HG02763 (cell line): Measurements from ENCODE around the gene UTF1.

Experiments
- ATAC-seq: cut with Tn5 transposase; IDR thresholded peaks from one replicate; pipeline ENCODE4 v1.9.1; 2021; ENCODE audit warnings: mild to moderate bottlenecking, moderate library complexity; ENCODE audit not compliant: unreplicated experiment

UTF1 gene

GRCh38 chr10:133196936-133197758 lies 32.9 kb upstream of the UTF1 start:
- no peak for ATAC-seq

- ATAC-seq, result no peak
These were observed 32.2 kb upstream of the UTF1 start for GRCh38 chr10:133197786-133198185.

- no peak for ATAC-seq
These were observed 31.8 kb upstream of the UTF1 start for GRCh38 chr10:133198206-133198605.

DNA sequence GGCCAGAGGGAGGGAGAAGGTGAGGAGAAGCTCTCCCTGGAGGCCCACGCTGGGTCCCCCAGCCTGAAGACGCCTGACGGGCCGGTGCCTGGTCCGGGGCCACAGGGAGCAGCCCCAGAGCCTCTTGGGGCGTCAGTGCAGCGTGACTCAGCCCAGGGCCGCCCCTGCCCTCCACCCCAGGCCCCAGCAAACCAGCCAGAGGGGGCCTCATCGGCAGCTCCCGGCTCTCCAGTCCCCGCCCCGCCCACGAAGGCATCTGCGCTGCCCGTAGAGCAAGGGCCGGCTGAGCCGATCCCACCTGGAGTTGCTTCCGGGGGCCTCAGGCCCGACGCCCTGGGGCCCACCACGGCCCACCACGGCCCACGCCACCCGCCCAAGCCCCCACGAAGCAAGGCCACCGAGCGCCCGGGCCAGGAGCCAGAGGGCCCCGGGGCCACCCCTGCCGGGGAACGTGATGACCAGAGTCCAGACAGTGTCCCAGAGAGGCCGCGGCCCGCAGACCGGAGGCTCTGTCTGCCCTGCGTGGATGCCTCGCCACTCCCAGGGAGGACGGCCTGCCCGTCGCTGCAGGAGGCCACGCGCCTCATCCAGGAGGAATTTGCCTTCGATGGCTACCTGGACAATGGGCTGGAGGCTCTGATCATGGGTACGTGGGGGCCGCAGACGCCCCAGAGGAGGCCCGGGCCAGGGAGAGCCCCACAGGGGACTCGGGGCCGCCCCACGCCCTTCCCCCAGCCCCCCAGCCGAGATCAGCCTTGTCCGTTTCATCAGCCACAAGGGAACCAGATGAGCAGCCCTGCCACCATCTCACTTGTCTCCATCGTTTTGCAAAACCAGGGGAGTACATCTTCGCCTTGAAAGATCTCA lies 31.2 kb upstream of the UTF1 start:
- no peak for ATAC-seq

- no peak for ATAC-seq
These were observed 30.5 kb upstream of the UTF1 start for GRCh38 chr10:133199488-133199885.

GRCh38 chr10:133199992-133200611 lies 29.9 kb upstream of the UTF1 start:
- ATAC-seq, result no peak

DNA sequence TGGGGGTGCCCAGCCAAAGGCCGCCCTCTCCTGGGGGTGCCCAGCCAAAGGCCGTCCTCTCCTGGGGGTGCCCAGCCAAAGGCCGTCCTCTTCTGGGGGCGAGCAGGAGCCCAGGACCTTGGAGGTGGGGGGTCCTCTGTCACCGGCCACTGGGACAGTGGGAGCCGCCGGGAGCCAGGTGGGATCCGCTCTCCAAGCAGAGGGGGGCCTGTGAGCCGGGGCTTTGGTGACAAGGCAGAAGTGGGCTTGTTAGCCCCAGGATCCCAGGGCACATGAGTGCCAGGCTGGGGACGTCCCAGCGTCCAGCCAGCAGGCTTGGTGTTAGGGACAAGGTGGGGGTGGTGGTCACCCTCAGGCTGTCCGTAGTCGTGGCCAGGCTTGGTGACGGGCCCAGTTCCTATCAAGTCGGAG lies 29.4 kb upstream of the UTF1 start:
- no peak for ATAC-seq

- ATAC-seq, result no peak
These were observed 28.7 kb upstream of the UTF1 start for GRCh38 chr10:133201151-133201947.

DNA sequence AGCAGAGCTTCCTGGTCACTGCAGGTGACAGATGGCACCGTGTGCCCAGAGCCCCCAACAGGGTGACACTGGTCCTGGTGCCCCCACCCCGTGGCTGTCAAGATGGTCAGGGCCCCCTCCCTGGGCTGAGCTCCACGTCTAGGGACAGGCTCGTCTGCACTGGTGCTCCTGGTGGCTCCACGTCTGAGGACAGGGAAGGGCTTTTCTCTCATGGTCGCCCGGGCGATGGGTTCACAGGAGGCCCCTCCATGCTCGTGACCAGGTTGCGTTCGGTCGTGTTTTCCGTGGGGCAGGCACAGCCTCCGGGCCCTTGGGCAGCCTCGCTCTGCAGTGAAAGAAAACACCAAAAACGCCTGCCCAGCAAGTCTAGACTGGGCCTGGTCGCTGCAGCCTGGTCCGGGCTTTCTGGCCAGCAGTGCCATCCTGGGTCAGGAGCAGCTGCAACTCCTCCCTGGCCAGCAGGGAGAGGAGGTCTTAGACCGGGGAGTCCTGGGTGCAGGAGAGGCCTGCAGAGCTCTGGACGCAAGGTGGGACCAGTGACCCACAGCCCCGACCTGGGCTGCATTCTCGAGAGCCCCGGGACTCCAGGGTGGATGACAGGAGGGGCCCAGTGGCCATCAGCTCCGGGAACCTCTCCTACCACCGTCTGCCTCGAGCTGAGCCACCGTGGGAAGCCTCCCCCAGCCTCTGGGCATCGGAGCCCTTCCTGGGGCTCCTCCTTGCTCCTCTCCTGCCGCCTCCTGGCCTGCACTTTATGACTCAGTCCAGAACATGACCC lies 27.9 kb upstream of the UTF1 start:
- no peak for ATAC-seq

- no peak for ATAC-seq
These were observed 27.0 kb upstream of the UTF1 start for GRCh38 chr10:133202778-133203651.

- ATAC-seq, result no peak
These were observed 26.3 kb upstream of the UTF1 start for GRCh38 chr10:133203652-133204195.

GRCh38 chr10:133204226-133205015 lies 25.6 kb upstream of the UTF1 start:
- ATAC-seq, result no peak

GRCh38 chr10:133205146-133205545 lies 24.9 kb upstream of the UTF1 start:
- no peak for ATAC-seq

DNA sequence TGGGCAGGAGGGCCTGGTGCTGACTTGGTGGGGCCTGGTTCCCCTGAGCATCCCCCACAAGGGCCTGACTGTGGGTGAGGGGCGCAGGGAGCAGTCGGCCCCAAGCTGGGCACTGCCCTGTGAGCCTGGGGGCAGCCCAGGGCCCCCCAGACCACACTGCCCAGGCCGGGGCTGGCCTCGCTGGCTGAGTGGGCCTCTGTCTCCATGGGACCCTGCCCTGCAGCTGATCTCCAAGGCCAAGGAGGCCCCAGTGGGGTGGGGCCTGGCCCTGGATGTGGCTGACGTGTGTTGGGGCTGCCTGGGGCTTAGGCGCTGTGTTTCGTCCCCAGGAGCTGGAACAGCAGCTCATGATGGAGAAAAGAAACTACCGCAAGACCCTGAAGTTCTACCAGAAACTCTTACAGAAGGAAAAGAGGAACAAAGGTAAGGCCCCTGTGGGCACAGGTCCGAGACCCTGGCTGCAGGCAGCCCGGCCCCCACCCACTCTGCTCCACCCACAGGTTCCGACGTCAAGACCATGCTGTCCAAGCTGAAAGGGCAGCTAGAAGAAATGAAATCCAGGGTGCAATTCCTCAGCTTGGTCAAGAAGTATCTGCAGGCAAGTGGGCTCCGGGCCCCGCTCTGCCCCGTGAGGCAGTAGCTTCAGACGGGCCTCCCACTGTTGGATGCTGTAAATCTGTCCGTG lies 23.5 kb upstream of the UTF1 start:
- ATAC-seq, result no peak

GRCh38 chr10:133207041-133207600 lies 22.9 kb upstream of the UTF1 start:
- no peak for ATAC-seq

- no peak for ATAC-seq
These were observed 22.4 kb upstream of the UTF1 start for GRCh38 chr10:133207627-133208026.

- ATAC-seq, result no peak
These were observed 21.6 kb upstream of the UTF1 start for GRCh38 chr10:133208466-133208865.
